SK-N-SH treated with all-trans-retinoic acid at 6 μM for 48 hours (cell line): ENCODE measurements around the gene PNPO.

Experiments used
- ATAC-seq: fragments of 200-7000 bp; cut with Tn5 transposase; 3 replicates; pipeline ENCODE4 v1.9.1; 2020; ENCODE audit warnings: mild to moderate bottlenecking, moderate library complexity
- ARNTL ChIP-seq: fragments of 450-650 bp; formaldehyde crosslinking; IDR thresholded peaks from 2 replicates; pipeline ENCODE4 v1.5.0; 2020; ENCODE audit warnings: low read depth, mild to moderate bottlenecking, moderate library complexity, borderline replicate concordance
- BACH2 ChIP-seq: fragments of 250-450 bp; sonication (Bioruptor Pico); IDR thresholded peaks from 2 replicates; pipeline ENCODE4 v1.9.0; 2021; ENCODE audit warnings: mild to moderate bottlenecking, borderline replicate concordance
- CSDC2 ChIP-seq: fragments of 250-450 bp; sonication (Bioruptor Pico); IDR thresholded peaks from 2 replicates; pipeline ENCODE4 v1.5.0; 2020; ENCODE audit warnings: mild to moderate bottlenecking, moderate library complexity
- GLIS3 ChIP-seq: fragments of 250-450 bp; sonication (Bioruptor Pico); IDR thresholded peaks from 2 replicates; pipeline ENCODE4 v1.5.0; 2020; ENCODE audit warnings: mild to moderate bottlenecking, moderate library complexity
- OSR1 ChIP-seq: fragments of 250-450 bp; sonication (Bioruptor Pico); IDR thresholded peaks from 2 replicates; pipeline ENCODE4 v1.8.0; 2022; ENCODE audit warnings: moderate library complexity, mild to moderate bottlenecking, inconsistent platforms
- PPARA ChIP-seq: fragments of 250-450 bp; sonication (Bioruptor Pico); IDR thresholded peaks from 2 replicates; pipeline ENCODE4 v1.5.0; 2020; ENCODE audit warnings: mild to moderate bottlenecking, borderline replicate concordance
- RARB ChIP-seq: fragments of 250-450 bp; sonication (Bioruptor Pico); IDR thresholded peaks from 2 replicates; pipeline ENCODE4 v1.8.0; 2021; ENCODE audit warnings: mild to moderate bottlenecking, moderate library complexity
- SNAI2 ChIP-seq: fragments of 250-450 bp; sonication (Bioruptor Pico); IDR thresholded peaks from 2 replicates; pipeline ENCODE4 v1.5.0; 2020; ENCODE audit warnings: mild to moderate bottlenecking, moderate library complexity
- TCF4 ChIP-seq: fragments of 250-450 bp; sonication (Bioruptor Pico); IDR thresholded peaks from 2 replicates; pipeline ENCODE4 v1.8.0; 2021; ENCODE audit warnings: mild to moderate bottlenecking, moderate library complexity, borderline replicate concordance
- TOX ChIP-seq: fragments of 250-450 bp; sonication (Bioruptor Pico); IDR thresholded peaks from 2 replicates; pipeline ENCODE4 v1.8.0; 2021; ENCODE audit warnings: mild to moderate bottlenecking, moderate library complexity, borderline replicate concordance
- ZC3H10 ChIP-seq: fragments of 250-450 bp; sonication (Bioruptor Pico); IDR thresholded peaks from 2 replicates; pipeline ENCODE4 v1.5.1; 2021; ENCODE audit warnings: mild to moderate bottlenecking, moderate library complexity
- ZFP3 ChIP-seq: fragments of 250-450 bp; sonication (Bioruptor Pico); IDR thresholded peaks from 2 replicates; pipeline ENCODE4 v1.5.0; 2020; ENCODE audit warnings: mild to moderate bottlenecking, moderate library complexity
- ZFP30 ChIP-seq: fragments of 450-650 bp; formaldehyde crosslinking; IDR thresholded peaks from 2 replicates; pipeline ENCODE4 v1.5.0; 2022; ENCODE audit warnings: mild to moderate bottlenecking, moderate library complexity
- ZNF565 ChIP-seq: fragments of 450-650 bp; formaldehyde crosslinking; conservative IDR thresholded peaks from 2 replicates; pipeline ENCODE4 v1.5.0; 2020; ENCODE audit warnings: low read depth, mild to moderate bottlenecking, moderate library complexity
- ZNF70 ChIP-seq: fragments of 450-650 bp; formaldehyde crosslinking; IDR thresholded peaks from 2 replicates; pipeline ENCODE4 v1.5.0; 2020; ENCODE audit warnings: mild to moderate bottlenecking, moderate library complexity
- ZNF8 ChIP-seq: fragments of 450-650 bp; formaldehyde crosslinking; IDR thresholded peaks from 2 replicates; pipeline ENCODE4 v1.5.0; 2020; ENCODE audit warnings: mild to moderate bottlenecking, moderate library complexity
- TF ChIP-seq, protein P1 (sequence below): fragments of 250-450 bp; sonication (Bioruptor Pico); IDR thresholded peaks from 2 replicates; pipeline ENCODE4 v1.5.1; 2021; ENCODE audit warnings: mild to moderate bottlenecking, moderate library complexity
- TF ChIP-seq, protein P2 (sequence below): fragments of 250-450 bp; sonication (Bioruptor Pico); IDR thresholded peaks from 2 replicates; pipeline ENCODE4 v1.8.0; 2020; ENCODE audit warnings: mild to moderate bottlenecking, moderate library complexity, borderline replicate concordance
- TF ChIP-seq, protein P3 (sequence below): fragments of 250-450 bp; sonication (Bioruptor Pico); IDR thresholded peaks from 2 replicates; pipeline ENCODE4 v1.5.0; 2020; ENCODE audit warnings: mild to moderate bottlenecking, moderate library complexity
- TF ChIP-seq, protein P4 (sequence below): fragments of 250-450 bp; sonication (Bioruptor Pico); IDR thresholded peaks from 2 replicates; pipeline ENCODE4 v1.8.0; 2021; ENCODE audit warnings: low read depth, mild to moderate bottlenecking, moderate library complexity, borderline replicate concordance

The PNPO gene

DNA sequence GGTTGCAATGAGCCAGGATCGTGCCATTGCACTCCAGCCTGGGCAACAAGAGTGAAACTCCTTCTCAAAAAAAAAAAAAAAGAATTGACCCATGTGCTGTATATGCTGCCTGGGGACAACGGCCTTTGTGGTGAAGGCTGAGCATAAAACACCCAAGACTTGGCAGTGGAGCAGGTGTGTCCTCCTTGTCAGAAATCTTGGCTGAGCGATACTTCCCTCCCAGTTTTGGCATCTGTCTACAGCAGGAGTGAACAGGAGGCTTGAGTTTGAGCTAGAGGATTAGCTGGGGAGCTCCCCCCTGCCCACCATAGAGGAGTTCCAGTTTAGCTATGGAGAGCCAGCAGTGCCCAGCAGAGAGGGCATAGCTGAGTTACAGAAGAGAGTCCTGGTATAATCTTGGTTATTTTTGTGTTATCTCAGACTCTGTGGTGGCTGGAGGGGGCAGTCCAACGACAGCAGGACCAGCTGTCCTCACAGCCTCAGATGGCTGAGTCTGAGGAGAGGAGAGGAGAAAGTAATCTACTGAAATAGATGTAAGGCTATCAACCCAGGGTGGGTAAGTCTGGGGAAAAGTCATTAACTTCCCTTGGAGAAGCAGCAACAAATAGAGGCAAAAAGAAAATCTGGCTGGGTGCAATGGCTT is 26.9 kb upstream of the PNPO start (continued):
- TF ChIP-seq, protein P1, sequence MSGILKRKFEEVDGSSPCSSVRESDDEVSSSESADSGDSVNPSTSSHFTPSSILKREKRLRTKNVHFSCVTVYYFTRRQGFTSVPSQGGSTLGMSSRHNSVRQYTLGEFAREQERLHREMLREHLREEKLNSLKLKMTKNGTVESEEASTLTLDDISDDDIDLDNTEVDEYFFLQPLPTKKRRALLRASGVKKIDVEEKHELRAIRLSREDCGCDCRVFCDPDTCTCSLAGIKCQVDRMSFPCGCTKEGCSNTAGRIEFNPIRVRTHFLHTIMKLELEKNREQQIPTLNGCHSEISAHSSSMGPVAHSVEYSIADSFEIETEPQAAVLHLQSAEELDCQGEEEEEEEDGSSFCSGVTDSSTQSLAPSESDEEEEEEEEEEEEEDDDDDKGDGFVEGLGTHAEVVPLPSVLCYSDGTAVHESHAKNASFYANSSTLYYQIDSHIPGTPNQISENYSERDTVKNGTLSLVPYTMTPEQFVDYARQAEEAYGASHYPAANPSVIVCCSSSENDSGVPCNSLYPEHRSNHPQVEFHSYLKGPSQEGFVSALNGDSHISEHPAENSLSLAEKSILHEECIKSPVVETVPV, result no peak

DNA sequence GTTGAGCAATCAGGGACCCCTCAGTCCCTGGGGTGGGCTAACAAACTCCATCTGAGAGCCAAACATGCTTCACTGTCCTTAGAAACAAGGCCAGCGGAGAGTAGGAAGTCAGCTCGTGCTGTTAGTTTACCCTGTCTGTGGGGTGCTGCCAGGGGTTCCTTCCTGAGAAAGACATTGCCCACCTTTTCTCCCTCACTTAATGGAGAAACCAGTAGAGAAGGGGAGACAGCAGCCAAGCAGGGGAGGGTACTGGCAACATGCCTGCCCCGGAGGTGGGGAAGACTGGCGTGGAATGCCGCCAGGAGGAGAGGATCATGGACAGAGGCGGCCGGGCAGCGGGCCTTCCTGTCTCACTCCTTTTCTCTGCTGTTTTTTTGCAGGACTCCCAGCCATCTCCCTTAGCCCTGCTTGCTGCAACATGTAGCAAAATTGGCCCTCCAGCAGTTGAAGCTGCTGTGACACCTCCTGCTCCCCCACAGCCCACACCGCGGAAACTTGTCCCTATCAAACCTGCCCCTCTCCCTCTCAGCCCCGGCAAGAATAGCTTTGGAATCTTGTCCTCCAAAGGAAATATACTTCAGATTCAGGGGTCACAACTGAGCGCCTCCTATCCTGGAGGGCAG is 25.5 kb upstream of the PNPO start:
- TF ChIP-seq ZNF70 (no peak), ZNF8 (CRISPR knock-in tag) (no peak), TCF4 (no peak), SNAI2 (CRISPR knock-in tag) (no peak), ZFP3 (no peak), OSR1 (no peak), ZFP30 (CRISPR knock-in tag) (no peak), RARB (no peak), PPARA (no peak), TOX (no peak), GLIS3 (no peak)
- TF ChIP-seq, protein P1, result no peak
- TF ChIP-seq, protein P2, sequence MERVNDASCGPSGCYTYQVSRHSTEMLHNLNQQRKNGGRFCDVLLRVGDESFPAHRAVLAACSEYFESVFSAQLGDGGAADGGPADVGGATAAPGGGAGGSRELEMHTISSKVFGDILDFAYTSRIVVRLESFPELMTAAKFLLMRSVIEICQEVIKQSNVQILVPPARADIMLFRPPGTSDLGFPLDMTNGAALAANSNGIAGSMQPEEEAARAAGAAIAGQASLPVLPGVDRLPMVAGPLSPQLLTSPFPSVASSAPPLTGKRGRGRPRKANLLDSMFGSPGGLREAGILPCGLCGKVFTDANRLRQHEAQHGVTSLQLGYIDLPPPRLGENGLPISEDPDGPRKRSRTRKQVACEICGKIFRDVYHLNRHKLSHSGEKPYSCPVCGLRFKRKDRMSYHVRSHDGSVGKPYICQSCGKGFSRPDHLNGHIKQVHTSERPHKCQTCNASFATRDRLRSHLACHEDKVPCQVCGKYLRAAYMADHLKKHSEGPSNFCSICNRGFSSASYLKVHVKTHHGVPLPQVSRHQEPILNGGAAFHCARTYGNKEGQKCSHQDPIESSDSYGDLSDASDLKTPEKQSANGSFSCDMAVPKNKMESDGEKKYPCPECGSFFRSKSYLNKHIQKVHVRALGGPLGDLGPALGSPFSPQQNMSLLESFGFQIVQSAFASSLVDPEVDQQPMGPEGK, result no peak
- no peak; the same call in 2 of the 3 replicates for ATAC-seq

DNA sequence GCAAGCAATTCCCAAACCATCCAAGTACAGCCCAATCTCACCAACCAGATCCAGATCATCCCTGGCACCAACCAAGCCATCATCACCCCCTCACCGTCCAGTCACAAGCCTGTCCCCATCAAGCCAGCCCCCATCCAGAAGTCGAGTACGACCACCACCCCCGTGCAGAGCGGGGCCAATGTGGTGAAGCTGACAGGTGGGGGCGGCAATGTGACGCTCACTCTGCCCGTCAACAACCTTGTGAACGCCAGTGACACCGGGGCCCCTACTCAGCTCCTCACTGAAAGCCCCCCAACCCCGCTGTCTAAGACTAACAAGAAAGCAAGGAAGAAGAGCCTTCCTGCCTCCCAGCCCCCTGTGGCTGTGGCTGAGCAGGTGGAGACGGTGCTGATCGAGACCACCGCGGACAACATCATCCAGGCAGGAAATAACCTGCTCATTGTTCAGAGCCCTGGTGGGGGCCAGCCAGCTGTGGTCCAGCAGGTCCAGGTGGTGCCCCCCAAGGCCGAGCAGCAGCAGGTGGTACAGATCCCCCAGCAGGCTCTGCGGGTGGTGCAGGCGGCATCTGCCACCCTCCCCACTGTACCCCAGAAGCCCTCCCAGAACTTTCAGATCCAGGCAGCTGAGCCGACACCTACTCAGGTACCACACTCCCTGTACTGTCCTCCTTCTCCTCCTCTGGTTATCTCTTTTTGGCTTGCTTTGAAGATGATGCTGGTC is 24.7 kb upstream of the PNPO start:
- TF ChIP-seq TOX (no peak), ZNF565 (CRISPR knock-in tag) (no peak), ZFP3 (no peak)
- TF ChIP-seq, all 23 proteins: peak for 0
- ATAC-seq, result no peak

DNA sequence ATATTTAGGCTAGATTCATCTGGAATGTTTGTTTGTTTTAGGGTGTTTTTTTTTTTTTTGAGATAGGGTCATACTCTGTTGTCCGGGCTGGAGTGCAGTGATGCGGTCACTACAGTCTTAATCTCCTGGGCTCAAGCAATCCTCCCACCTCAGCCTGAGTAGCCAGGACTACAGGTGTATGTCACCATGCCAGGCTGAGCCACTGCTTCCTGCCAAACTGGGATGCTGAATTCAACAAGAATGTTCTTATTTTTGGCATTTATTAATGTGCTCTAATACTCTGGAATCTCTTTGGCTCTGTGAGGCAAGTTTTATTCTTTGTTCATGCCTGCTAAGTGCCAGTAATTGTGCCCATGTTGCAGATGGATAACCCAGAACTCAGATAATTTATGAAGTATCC is 23.8 kb upstream of the PNPO start:
- no peak for ATAC-seq

DNA sequence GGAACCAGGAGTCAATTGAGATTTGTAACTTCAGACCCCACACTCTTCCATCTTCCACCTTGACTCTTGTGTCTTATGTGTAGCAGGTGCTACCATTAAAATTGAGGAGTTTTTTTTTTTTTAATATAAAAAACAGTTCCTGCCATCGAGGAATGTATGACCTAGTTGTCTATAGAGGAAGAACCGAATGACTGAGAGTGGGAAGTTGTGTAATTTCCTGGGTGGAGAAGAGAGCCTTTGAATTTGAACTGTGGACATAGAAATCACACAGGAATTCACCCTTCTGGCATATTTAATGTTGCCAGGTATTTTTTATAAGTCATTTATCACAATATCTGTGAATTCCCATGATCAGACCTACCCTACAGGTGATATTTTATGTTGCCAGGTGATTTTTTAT is 23.4 kb upstream of the PNPO start:
- ATAC-seq, result no peak
- TF ChIP-seq OSR1 (no peak), SNAI2 (CRISPR knock-in tag) (no peak), ZNF8 (CRISPR knock-in tag) (no peak), CSDC2 (no peak), ZNF70 (no peak), ZNF565 (CRISPR knock-in tag) (no peak), ZFP30 (CRISPR knock-in tag) (no peak), BACH2 (CRISPR knock-in tag) (no peak), ARNTL (CRISPR knock-in tag) (no peak), ZC3H10 (CRISPR knock-in tag) (no peak), RARB (no peak)
- TF ChIP-seq, protein P3, sequence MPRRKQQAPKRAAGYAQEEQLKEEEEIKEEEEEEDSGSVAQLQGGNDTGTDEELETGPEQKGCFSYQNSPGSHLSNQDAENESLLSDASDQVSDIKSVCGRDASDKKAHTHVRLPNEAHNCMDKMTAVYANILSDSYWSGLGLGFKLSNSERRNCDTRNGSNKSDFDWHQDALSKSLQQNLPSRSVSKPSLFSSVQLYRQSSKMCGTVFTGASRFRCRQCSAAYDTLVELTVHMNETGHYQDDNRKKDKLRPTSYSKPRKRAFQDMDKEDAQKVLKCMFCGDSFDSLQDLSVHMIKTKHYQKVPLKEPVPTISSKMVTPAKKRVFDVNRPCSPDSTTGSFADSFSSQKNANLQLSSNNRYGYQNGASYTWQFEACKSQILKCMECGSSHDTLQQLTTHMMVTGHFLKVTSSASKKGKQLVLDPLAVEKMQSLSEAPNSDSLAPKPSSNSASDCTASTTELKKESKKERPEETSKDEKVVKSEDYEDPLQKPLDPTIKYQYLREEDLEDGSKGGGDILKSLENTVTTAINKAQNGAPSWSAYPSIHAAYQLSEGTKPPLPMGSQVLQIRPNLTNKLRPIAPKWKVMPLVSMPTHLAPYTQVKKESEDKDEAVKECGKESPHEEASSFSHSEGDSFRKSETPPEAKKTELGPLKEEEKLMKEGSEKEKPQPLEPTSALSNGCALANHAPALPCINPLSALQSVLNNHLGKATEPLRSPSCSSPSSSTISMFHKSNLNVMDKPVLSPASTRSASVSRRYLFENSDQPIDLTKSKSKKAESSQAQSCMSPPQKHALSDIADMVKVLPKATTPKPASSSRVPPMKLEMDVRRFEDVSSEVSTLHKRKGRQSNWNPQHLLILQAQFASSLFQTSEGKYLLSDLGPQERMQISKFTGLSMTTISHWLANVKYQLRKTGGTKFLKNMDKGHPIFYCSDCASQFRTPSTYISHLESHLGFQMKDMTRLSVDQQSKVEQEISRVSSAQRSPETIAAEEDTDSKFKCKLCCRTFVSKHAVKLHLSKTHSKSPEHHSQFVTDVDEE, result no peak
- TF ChIP-seq, protein P4, sequence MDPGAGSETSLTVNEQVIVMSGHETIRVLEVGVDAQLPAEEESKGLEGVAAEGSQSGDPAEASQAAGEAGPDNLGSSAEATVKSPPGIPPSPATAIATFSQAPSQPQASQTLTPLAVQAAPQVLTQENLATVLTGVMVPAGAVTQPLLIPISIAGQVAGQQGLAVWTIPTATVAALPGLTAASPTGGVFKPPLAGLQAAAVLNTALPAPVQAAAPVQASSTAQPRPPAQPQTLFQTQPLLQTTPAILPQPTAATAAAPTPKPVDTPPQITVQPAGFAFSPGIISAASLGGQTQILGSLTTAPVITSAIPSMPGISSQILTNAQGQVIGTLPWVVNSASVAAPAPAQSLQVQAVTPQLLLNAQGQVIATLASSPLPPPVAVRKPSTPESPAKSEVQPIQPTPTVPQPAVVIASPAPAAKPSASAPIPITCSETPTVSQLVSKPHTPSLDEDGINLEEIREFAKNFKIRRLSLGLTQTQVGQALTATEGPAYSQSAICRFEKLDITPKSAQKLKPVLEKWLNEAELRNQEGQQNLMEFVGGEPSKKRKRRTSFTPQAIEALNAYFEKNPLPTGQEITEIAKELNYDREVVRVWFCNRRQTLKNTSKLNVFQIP (CRISPR knock-in tag), result no peak
- TF ChIP-seq, protein P2, result no peak

More for the DNA sequence above, 23.8 kb upstream of the PNPO start:
- TF ChIP-seq ZFP30 (CRISPR knock-in tag), result no peak
- no peak for TF ChIP-seq PPARA
- TF ChIP-seq GLIS3, result no peak
- no peak for TF ChIP-seq BACH2 (CRISPR knock-in tag)
- no peak for TF ChIP-seq CSDC2
- TF ChIP-seq SNAI2 (CRISPR knock-in tag), result no peak
- TF ChIP-seq TOX, result no peak
- no peak for TF ChIP-seq ZNF8 (CRISPR knock-in tag)
- TF ChIP-seq, all 23 proteins: peak for 0
